ENCODE data around the gene MCTP2. TPM values are rescaled to one million over a fixed set of nuclear protein-coding genes. Genes with fewer than 3 reads are reported as not detected.

Gene MCTP2
- total and polyA plus RNA-seq, 2 of the 13 experiments (the other 11 are each of a cell fraction or from before 2014, with no cell fraction given), result 5.1 to 8.6 TPM

DNA sequence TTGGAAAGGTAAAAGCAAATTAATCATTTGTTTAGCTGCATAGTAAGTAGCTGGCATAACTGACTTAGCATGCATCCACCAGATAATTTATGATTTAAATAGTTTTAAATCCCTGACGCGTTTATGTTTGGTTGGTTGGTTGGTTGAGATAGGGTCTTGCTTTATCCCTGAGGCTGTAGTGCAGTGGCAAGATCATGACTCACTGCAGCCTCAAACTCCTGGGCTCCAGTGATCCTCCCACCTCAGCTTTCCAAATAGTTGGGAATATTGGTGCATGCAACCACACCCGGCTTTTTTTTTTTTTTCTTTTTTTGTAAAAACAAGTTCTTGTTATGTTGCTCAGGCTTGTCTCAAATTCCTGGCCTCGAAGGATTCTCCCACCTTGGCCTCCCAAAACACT, 263.4 kb downstream of the MCTP2 start:
- Histone ChIP-seq H4K20me1 (ENCODE audit: insufficient read depth, low read length) (no peaks in the 10 kb centered on the region), H3K9ac (ENCODE audit: insufficient read depth, low read depth, low read length) (no peak overlapping the region), H2AFZ (ENCODE audit: low read length) (no peak overlapping the region), H3K4me2 (ENCODE audit: low read depth, low read length) (no peak overlapping the region), H3K4me1 (ENCODE audit: insufficient read depth, low read length) (no peaks in the 10 kb centered on the region), H3K27ac (ENCODE audit: extremely low read length, insufficient read depth, low read length) (no peak overlapping the region), H3K4me3 (replicated peaks in 1 of 3; ENCODE audit: insufficient read depth in 1 of 3, low read depth in 2 of 3, low read length in 3 of 3) (no peak overlapping the region), H3K79me2 (ENCODE audit: insufficient read depth, low read length) (no peaks in the 10 kb centered on the region), H3K27me3 (ENCODE audit: control insufficient read depth in 1 of 2, insufficient read depth in 2 of 2, low read length in 2 of 2) (no peaks in the 10 kb centered on the region), H3K9me3 (ENCODE audit: low read length) (peaks cover 40% of the 10 kb centered on the region), H3K36me3 (replicated peaks in 1 of 2; ENCODE audit: control insufficient read depth in 1 of 2, insufficient read depth in 2 of 2, low read length in 2 of 2) (no peaks in the 10 kb centered on the region)
- ChIA-PET CTCF (ENCODE audit: low intra/inter-chr PET ratio, low total read pairs) (no interaction called here), POLR2A (no interaction called here)
- intact Hi-C loops (cut with micrococcal nuclease; ENCODE audit: unreplicated experiment) (no loop called here), in situ Hi-C loops (cut with HindIII; ENCODE audit: extremely low pct_ligation_motif_present, low pct_unique_long_range_greater_than_20kb) (no loop called here)
- DNase-seq (ENCODE audit: low spot score), result no peak
- no peak for TF ChIP-seq PPARG (CRISPR knock-in tag; conservative IDR thresholded peaks at IDR 0.05)
- TF ChIP-seq EHMT2 (IDR thresholded peaks at IDR 0.05; ENCODE audit: borderline replicate concordance, low read depth, low read length), result no peak
- TF ChIP-seq ELF4 (CRISPR knock-in tag; IDR thresholded peaks at IDR 0.05; ENCODE audit: borderline replicate concordance), result no peak
- TF ChIP-seq ZNF724P (CRISPR knock-in tag; IDR thresholded peaks at IDR 0.05; ENCODE audit: borderline replicate concordance), result no peak
- TF ChIP-seq SSRP1 (CRISPR knock-in tag; IDR thresholded peaks at IDR 0.05), result no peak
- no peak for TF ChIP-seq ZNF577 (CRISPR knock-in tag; IDR thresholded peaks at IDR 0.05; ENCODE audit: borderline replicate concordance, low read depth)
- no peak for TF ChIP-seq DPF2 (CRISPR knock-in tag; IDR thresholded peaks at IDR 0.05; ENCODE audit: borderline replicate concordance, low read depth)
- TF ChIP-seq CBFB (CRISPR knock-in tag; IDR thresholded peaks at IDR 0.05), result no peak
- TF ChIP-seq ZNF160 (CRISPR knock-in tag; IDR thresholded peaks at IDR 0.05), result no peak
- TF ChIP-seq, protein P1, sequence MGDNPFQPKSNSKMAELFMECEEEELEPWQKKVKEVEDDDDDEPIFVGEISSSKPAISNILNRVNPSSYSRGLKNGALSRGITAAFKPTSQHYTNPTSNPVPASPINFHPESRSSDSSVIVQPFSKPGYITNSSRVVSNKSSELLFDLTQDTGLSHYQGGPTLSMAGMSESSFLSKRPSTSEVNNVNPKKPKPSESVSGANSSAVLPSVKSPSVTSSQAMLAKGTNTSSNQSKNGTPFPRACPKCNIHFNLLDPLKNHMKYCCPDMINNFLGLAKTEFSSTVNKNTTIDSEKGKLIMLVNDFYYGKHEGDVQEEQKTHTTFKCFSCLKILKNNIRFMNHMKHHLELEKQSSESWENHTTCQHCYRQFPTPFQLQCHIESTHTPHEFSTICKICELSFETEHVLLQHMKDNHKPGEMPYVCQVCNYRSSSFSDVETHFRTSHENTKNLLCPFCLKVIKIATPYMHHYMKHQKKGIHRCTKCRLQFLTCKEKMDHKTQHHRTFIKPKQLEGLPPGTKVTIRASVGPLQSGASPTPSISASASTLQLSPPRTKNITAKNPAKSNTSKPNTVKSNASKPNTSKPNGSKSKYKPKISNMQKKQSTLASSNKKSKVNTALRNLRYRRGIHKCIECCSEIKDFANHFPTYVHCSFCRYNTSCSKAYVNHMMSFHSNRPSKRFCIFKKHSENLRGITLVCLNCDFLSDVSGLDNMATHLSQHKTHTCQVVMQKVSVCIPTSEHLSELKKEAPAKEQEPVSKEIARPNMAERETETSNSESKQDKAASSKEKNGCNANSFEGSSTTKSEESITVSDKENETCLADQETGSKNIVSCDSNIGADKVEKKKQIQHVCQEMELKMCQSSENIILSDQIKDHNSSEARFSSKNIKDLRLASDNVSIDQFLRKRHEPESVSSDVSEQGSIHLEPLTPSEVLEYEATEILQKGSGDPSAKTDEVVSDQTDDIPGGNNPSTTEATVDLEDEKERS (CRISPR knock-in tag; IDR thresholded peaks at IDR 0.05), result no peak
- no peak for TF ChIP-seq MEF2D (CRISPR knock-in tag; IDR thresholded peaks at IDR 0.05)
- no peak for TF ChIP-seq ZNF720 (CRISPR knock-in tag; IDR thresholded peaks at IDR 0.05)
- no peak for TF ChIP-seq MBD4 (IDR thresholded peaks at IDR 0.05; ENCODE audit: borderline replicate concordance, low read length)
- TF ChIP-seq ZNF879 (CRISPR knock-in tag; IDR thresholded peaks at IDR 0.05), result no peak
- no peak for FAIRE-seq
- ATAC-seq, result no peak
- BruUV-seq (replicated peaks), result no TSS peak
- 32% methylated on average over 4 of the region's 4 CpGs for WGBS (ENCODE audit: low lambda C conversion rate)

Data from HepG2 (cell line).